HG02642 (cell line): ENCODE measurements around the gene EEIG2.

Experiments used
- ATAC-seq: cut with Tn5 transposase; IDR thresholded peaks from one replicate; pipeline ENCODE4 v1.9.1; 2021; ENCODE audit warnings: mild to moderate bottlenecking; ENCODE audit not compliant: unreplicated experiment, poor library complexity

Gene EEIG2

DNA sequence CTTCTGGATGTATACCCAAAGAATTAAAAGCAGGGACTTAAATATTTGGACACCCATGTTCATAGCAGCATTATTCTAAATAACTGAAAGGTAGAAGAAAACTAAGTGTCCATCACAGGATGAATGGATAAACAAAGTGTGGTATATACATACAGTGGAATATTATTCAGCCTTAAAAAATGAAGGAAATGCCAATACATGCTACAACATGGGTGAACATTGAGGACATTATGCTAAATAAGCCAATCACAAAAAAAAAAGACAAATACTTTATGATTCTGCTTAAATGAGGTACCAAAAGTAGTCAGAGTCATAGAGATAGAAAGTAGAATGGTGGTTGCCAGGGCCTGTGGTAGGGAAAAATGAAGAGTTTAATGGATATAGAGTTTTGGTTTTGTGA lies 14.1 kb downstream of the EEIG2 start:
- ATAC-seq: no peak

GRCh38 chr1:108575375-108575774 lies 15.5 kb downstream of the EEIG2 start:
- no peak for ATAC-seq

GRCh38 chr1:108583757-108584427 lies 24.0 kb downstream of the EEIG2 start:
- ATAC-seq: no peak

- no peak for ATAC-seq
Observed at GRCh38 chr1:108584428-108584856, 24.5 kb downstream of the EEIG2 start.

DNA sequence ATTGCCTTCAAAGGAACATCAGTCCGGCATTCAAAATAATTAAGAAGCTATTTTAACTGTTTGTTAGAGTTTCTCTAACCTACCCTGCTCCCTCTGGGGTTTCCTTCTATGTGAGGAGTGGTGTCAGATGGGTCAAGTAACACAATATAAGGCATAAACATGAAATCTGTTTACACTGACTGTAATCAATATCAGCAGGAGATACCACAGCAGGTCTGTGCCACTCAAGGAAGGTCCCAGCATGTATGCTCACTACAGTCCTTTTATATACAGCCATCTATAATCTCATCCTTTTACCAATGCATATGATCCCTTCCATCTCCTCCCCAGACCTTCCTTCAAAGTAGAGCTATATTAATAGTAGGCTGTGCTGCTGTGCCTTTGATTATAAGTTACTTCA lies 25.4 kb downstream of the EEIG2 start:
- ATAC-seq: no peak

- ATAC-seq: no peak
Observed at GRCh38 chr1:108590441-108590840, 30.5 kb downstream of the EEIG2 start.

- ATAC-seq: no peak
Observed at GRCh38 chr1:108590957-108591356, 31.1 kb downstream of the EEIG2 start.

GRCh38 chr1:108591466-108591865 lies 31.6 kb downstream of the EEIG2 start:
- no peak for ATAC-seq

GRCh38 chr1:108592030-108592759 lies 32.3 kb downstream of the EEIG2 start:
- ATAC-seq: no peak

DNA sequence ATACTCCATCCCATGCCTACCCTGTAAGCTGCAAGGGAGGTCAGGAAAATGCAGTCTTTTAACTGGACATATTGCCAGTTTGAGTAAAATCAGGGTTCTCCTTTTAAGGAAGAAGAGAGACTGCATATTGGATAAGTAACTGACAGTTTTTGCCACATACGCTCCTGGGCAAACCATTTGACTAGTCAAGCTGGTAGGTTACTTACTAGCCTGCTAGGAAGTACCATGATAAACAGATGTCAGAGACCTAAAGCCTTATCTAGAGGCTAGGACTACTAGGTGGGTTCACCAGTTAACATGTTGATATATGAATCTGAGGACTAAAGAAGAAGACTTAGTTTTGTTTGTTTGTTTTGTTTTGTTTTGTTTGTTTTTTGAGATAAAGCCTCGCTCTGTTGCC lies 33.5 kb downstream of the EEIG2 start:
- ATAC-seq: no peak

- ATAC-seq: no peak
Observed at GRCh38 chr1:108595507-108595906, 35.6 kb downstream of the EEIG2 start.

DNA sequence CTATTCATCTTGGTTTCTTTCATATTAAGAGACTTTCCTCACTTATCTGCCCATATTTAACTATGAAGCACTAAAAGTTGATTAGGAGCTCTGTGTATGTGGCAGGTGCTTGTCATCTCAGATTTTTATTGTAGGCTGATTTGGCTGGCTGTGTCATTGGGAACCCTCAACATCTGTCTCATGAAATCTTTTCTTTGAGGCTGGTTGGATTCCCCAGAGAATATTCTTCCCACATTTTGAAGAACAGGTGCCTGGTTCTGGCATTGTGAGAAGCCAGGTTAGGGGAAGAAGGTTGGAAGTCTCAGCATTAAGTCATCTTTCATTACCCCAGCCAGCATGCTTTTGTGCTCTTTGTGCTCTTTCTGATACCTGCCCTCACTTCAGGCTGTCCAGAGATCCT lies 37.1 kb downstream of the EEIG2 start:
- ATAC-seq: no peak

- ATAC-seq: no peak
Observed at GRCh38 chr1:108598340-108598739, 38.4 kb downstream of the EEIG2 start.

- no peak for ATAC-seq
Observed at GRCh38 chr1:108600504-108600903, 40.6 kb downstream of the EEIG2 start.

DNA sequence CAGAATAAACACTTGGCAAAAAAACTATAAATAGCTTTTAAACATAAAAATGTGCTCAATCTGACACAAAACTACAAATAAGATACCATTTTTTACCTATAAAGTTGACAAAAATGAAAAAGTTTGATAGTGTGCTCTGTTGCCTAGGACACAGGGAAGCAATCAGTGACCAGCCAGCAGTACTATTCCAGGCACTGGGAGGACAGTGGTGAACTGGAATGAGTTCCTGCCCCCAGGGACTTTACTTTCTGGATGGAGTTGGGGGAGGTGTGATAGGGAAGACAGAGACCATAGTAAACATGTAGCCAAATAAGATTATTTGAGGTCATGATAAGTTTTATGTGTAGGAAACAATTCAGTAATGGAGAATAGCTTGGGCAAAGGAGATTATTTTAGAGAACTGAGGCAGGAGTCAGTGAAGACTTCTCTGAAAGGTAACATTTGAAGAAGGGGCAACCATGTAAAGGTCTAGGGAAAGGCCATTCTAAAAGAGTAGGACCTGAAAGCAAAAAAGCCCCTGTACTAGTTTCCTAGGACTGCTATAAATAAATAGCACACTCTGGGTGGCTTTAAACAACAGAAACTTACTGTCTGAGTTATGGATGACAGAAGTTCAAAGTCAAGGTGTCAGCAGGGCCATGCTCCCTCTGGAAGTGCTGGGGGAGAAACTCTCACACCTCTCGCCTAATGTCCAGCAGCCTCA lies 42.0 kb downstream of the EEIG2 start:
- no peak for ATAC-seq

GRCh38 chr1:108605633-108606032 lies 45.7 kb downstream of the EEIG2 start:
- no peak for ATAC-seq

- ATAC-seq: no peak
Observed at GRCh38 chr1:108606478-108606877, 46.6 kb downstream of the EEIG2 start.

DNA sequence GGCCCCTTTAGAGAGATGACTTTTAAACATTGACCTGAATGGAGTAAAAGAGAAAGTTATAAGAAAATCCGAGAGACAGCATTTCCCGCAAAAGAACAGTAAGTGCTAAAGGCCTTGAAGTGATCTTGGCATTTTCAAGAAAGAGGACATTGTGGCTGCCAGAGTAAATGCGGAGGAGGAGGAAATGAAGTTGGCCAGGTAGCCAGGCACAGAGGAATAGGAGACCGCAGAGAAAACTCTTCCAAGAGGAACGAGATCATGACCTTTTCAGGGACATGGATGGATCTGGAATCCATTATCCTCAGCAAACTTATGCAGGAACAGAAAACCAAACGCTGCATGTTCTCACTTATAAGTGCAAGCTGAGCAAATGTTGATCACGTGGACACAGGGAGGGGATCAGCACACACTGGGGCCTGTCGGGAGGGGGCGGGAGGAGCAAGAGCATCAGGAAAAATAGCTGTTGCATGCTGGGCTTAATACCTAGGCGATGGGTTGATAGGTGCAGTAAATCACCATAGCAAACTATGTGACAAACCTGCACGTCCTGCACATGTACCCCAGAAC lies 49.7 kb downstream of the EEIG2 start:
- no peak for ATAC-seq
